Measurements from ENCODE around the gene ARHGAP24.

DNA sequence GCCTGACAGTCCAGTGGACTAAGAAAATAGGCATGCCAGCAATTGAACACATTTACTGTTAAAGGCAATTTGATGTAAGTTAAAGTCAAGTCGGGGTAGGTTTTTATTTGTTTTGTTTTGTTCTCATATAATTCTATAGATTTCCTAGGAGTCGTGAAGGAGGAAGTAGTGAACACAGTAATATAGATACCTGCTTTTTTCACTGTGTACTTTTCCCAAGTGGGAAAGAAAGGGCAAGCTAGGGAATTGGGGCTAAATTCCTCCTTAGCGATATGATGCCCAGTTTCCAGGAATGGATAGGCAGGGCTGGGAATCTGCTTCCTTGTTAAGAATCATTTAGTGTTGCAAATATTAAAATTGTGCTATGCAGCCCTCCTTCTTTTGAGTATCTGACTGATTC is 271.0 kb downstream of the ARHGAP24 start:
- TF ChIP-seq, protein P1, sequence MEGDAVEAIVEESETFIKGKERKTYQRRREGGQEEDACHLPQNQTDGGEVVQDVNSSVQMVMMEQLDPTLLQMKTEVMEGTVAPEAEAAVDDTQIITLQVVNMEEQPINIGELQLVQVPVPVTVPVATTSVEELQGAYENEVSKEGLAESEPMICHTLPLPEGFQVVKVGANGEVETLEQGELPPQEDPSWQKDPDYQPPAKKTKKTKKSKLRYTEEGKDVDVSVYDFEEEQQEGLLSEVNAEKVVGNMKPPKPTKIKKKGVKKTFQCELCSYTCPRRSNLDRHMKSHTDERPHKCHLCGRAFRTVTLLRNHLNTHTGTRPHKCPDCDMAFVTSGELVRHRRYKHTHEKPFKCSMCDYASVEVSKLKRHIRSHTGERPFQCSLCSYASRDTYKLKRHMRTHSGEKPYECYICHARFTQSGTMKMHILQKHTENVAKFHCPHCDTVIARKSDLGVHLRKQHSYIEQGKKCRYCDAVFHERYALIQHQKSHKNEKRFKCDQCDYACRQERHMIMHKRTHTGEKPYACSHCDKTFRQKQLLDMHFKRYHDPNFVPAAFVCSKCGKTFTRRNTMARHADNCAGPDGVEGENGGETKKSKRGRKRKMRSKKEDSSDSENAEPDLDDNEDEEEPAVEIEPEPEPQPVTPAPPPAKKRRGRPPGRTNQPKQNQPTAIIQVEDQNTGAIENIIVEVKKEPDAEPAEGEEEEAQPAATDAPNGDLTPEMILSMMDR (IDR thresholded peaks at IDR 0.05; ENCODE audit: insufficient read depth, low read length, poor library complexity, severe bottlenecking) = no peak
- no peak for TF ChIP-seq EZH2phosphoT487 (conservative IDR thresholded peaks at IDR 0.05; ENCODE audit: low read length)
